HG02588 (cell line): ENCODE results near the gene TEX14.

ENCODE experiments used
- ATAC-seq: cut with Tn5 transposase; IDR thresholded peaks from one replicate; pipeline ENCODE4 v1.9.1; 2021; ENCODE audit warnings: mild to moderate bottlenecking, moderate library complexity; ENCODE audit not compliant: unreplicated experiment

The TEX14 gene, protein sequence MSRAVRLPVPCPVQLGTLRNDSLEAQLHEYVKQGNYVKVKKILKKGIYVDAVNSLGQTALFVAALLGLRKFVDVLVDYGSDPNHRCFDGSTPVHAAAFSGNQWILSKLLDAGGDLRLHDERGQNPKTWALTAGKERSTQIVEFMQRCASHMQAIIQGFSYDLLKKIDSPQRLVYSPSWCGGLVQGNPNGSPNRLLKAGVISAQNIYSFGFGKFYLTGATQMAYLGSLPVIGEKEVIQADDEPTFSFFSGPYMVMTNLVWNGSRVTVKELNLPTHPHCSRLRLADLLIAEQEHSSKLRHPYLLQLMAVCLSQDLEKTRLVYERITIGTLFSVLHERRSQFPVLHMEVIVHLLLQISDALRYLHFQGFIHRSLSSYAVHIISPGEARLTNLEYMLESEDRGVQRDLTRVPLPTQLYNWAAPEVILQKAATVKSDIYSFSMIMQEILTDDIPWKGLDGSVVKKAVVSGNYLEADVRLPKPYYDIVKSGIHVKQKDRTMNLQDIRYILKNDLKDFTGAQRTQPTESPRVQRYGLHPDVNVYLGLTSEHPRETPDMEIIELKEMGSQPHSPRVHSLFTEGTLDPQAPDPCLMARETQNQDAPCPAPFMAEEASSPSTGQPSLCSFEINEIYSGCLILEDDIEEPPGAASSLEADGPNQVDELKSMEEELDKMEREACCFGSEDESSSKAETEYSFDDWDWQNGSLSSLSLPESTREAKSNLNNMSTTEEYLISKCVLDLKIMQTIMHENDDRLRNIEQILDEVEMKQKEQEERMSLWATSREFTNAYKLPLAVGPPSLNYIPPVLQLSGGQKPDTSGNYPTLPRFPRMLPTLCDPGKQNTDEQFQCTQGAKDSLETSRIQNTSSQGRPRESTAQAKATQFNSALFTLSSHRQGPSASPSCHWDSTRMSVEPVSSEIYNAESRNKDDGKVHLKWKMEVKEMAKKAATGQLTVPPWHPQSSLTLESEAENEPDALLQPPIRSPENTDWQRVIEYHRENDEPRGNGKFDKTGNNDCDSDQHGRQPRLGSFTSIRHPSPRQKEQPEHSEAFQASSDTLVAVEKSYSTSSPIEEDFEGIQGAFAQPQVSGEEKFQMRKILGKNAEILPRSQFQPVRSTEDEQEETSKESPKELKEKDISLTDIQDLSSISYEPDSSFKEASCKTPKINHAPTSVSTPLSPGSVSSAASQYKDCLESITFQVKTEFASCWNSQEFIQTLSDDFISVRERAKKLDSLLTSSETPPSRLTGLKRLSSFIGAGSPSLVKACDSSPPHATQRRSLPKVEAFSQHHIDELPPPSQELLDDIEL (N-terminal part only)

DNA sequence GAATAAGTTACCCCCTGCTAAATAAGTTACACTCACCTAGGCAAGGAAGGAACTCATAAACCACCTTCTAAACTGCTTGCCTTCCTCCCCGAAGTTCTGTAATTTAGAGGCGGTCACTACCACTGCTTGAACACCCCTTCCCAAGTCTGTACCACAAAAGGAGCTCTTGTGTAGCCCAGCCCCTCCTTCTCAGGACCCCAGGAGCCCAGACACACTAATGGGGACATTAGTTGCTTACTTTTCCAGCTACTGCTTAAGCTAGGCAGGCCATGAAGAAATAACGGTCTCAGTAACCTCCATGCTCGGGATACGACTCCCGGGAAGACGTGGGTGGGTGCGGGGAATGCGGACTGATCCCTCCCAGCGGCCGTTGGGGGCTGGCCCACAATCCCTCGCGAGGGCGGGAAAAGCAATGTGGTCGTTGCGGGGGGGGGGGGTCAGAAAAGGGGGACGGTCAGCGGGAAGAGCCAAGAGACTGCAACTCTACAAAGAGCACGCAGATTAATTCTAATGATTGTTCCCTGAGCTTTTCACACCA lies at the start of gene TEX14:
Gene TEX14, minus strand, starts transcription at position 345 of the 538 bp plus-strand sequence. CDS start 40,044 bp downstream, outside the sequence.
- ATAC-seq = no peak

DNA sequence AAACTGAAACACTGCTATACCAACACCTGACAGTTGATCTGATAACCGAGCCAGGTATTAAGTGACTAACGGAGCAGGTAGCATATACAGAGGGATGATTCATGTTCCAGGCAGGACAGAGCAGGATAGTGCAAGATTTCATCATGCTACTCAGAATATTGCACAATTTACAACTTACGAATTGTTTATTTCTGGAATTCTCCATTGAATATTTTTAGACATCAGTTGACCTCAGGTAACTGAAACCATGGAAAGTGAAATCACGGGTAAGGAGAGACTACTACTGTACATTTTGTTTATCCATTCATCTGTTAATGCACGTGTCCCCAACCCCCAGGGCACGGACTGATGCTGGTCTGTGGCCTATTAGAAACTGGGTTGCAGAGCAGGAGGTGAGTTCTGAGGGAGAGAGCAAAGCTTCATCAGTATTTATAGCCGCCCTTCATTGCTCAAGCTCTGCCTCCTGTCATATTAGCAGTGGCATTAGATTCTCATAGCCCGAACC lies 49.3 kb upstream of the TEX14 start:
- no peak for ATAC-seq

DNA sequence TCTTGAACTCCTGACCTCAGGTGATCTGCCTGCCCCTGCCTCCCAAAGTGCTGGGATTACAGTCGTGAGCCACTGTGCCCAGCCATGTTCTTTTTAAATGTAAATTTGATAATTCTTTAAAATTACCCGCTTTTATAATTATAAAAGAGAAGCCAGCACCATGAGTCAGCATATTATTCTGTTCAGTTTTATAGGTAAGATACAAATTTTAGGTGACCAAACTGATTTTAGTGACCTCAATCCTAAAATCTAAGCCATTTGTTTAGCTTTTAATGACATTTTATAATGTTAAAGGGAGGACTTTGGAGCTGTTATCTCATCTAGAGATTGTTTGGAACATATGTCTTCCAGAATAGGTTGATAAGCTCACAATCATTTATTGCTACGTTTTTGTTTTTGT lies 43.0 kb upstream of the TEX14 start:
- no peak for ATAC-seq

DNA sequence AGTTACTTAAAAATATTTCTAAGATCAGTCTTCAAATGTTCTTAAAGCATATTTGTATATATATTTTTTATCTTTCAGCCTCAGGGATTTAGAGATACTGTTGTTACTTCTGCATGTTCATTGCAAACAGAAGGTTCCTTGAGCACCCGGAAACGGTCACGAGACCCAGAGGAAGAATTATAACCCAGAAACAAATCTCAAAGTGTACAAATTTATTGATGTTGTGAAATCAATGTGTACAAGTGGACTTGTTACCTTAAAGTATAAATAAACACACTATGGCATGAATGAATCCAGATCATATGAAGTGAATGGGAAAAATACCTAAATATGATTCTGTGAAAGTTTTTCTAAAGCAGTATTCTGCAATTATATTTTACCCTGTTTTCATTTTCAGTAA lies 42.2 kb upstream of the TEX14 start:
- no peak for ATAC-seq

DNA sequence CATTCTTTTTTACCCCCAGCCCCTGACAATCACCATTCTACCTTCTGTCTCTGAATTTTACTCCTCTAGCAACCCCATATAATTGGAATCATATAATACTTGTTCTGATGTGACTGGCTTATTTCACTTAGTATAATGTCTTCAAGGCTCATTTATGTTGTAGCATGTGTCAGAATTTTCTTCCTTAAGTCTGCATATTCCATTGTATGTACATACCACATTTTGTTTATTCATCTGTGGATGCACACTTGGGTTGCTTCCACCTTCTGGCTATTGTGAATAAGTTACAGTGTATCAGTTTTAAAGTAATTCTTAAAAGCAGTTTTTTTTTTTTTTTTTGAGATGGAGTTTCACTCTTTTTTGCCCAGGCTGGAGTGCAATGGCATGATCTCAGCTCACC lies 39.1 kb upstream of the TEX14 start:
- ATAC-seq = no peak

DNA sequence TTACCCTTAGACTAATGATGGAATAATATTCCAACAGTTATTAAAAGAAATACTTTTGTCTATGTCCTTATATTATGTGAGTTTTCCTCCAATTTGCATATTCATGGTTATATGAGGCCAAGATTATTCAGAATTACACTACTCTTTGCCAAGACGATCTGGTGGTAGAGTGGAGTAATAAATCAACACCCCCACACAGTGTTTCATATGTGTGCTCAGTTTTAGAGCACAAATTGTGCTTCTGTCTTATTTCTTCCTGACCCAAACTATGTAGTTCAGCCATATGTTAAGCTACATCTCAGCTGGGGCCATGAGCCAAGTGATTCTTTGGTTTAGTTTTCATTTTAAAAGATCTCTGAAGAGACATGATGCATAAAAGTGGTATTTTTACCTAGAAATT lies 37.0 kb upstream of the TEX14 start:
- ATAC-seq = no peak

DNA sequence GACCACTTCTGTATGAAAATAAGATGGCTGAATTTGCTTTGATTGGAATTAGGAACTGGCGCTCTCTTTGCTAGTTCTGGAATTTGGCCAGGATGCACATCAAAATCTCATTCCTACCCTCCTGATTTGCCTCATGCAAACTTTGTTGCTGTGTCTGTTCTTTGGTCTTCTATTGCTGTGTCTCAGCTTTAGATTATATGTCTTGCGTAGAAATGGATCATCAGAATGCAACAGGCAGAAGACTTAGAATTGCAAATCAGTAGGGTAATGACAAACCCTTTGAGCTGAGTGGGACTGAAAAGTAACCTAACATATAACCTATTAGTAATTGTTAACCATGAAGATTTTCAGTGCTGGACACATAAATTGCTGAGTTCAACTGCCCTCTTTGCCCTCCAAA lies 30.9 kb upstream of the TEX14 start:
- ATAC-seq = no peak

DNA sequence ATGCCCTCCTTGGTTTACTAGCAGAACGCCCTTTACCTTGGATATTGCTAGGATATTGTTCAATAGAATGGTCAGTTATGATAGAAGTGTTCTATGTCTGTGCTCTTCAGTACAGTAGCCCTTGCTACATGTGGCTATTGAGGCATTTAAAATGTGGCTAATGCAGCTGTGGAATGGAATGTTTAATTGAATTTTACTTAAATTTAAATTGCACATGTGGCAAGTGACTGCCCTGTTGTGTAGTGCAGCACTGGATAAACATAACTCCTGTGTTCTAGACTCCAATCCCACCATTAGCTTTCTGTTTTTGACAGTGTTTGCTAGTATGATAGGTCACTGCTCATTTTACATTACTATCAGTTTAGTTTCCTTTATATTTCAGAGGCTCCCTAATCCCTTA lies 30.4 kb upstream of the TEX14 start:
- ATAC-seq = no peak

DNA sequence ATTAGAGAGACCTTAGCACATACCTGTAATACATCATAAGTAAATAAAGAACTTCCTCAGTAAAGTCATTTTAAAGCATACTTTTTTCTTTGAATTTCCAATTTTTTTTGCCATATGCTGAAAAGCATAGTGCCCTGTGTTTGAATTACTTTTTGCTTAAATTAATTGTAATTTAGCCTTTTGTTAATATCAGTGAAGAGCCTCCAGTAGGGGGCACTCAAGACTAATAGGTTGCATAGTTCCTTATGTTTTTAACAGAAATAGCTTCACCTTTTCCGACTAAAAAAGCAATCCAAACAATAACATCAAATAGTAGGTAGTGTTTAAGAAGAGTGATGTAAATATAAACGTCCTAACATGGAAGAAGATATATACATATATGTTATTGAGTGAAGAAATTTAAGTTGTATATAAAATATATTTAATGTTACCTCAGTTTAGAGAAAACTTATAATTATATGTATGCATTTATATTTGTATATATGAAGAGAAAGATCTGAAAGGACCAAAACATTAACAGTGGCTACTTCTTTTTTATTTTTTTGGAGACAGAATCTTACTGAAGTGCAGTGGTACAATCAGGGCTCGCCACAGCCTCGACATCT lies 19.2 kb upstream of the TEX14 start:
- no peak for ATAC-seq

DNA sequence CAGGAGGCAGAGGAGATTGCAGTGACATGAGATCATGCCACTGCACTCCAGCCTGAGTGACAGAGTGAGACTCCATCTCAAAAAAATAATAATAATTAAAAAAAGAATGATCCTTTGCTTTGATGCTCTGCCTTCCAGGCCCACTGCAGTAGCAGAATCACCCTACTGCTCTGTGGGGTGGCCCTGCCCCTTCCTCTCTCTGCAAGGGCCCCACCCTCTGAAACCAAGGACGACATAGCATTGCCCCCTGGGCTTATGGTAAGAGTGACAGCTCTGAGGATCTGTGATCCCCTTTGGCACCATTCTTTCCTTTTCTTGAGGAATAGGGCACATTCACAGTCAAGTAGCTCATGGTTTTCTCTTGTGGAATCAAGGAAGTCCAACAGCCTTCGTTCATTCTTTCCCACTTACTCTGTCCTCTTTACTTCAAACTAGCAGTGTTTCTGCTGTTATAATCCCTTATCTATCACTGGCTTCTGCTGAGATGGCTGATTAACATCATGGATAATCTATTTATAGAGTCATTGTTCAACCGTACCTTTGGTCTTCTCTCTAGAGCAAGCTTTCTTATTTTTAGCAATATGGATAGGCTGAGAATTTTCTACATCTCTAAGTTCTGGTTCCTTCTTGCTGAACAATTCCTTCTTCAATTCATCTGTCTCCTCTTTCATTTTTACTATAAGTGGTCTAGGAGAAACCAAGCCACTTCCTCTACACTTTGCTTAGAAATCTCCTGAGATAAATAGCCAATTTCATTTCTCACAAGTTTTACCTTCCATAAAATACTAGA lies 14.7 kb upstream of the TEX14 start:
- ATAC-seq = no peak

DNA sequence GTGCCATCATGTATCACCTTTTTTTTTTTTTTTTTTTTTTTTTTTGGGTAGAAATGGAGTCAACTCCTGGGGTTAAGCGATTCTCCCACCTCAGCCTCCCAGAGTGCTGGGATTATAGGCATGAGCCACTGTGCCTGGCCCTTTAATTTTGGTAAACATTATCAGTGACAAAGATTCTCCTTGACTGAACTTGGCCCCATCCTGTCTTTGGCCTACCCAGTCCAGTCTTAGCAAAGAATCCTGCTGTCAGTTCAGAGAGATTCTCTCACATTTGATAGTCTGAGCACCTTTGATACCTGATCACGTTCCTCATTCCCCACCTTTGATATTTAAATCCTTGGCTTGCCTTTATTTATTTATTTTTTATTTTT lies 12.1 kb upstream of the TEX14 start:
- no peak for ATAC-seq

DNA sequence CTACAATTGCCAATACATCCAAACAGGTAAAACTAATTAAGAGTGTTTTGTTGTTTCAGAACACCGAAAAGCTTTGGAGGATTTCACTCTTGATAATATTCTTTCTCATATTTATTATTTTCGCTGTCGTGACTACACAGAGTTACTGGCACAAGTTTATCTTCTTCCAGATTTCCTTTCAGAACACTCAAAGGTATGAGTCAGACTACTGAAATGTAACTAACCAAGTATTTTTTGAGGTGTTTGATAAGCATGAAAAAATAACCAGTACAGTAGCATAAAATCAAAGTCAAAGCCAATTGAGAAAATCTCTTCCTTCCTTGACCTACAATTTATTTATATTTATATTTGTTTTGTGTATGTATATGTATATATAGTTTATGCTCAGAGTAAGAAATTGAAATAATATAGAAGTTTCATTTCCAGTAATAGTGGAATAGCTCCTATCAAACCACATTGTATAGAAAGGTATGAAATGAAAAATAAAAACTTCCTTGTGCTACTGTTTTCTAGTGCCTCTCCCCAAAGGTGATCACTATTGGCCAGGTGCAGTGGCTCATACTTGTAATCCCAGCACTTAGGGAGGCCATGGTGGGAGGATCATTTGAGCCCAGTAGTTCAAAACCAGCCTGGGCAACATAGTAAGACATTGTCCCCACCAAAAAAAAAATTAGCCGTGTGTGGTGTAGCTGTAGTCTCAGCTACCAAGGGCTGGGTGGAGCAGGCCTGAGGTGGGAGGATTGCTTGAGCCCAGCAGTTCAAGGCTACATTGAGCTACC lies 11.5 kb upstream of the TEX14 start:
- no peak for ATAC-seq

DNA sequence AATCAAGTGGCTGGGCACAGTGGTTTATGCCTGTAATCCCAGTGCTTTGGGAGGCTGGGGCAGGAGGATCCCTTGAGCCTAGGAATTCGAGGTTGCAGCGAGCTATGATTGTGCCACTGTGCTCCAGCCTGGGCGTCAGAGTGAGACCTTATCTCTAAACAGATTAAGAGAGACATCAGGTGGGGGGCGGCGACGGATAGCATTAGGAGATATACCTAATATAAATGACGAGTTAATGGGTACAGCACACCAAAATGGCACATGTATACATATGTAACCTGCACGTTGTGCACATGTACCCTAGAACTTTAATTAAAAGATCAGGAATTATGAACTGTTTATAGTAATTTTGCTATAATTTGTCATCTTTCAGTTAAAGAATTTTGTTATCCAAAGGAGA lies 10.9 kb upstream of the TEX14 start:
- no peak for ATAC-seq

DNA sequence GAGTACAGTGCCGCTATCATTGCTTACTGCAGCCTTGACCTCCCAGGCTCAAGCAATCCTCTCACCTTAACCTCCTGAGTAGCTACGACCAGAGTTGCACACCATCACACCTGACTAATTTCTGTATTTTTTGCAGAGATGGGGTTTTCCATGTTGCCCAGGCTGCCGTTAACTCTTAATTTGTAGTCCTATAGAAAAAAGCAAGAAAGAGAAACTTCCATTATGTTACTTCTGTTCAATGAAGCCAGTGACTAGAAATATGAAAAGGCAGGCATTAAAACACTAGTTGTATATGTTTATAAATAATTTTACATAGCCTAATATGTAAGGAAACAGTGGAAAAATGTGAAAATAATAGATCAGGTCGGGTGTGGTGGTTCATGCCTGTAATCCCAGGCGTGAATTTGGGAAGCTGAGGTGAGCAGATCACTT lies 10.2 kb upstream of the TEX14 start:
- ATAC-seq = no peak

DNA sequence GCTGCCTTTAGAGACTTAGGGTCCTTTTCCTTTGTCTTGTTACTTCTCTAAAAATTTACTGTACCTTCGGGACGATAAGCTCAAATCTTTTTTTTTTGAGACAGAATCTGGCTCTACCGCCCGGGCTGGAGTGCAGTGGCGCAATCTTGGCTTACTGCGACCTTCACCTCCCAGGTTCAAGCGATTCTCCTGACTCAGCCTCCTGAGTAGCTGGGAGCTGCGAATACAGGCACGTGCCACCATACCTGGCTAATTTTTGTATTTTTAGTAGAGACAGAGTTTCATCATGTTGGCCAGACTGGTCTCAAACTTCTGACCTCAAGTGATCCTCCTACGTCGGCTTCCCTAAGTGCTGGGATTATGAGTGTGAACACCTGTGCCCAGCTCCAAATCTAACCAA lies 7.9 kb upstream of the TEX14 start:
- no peak for ATAC-seq

DNA sequence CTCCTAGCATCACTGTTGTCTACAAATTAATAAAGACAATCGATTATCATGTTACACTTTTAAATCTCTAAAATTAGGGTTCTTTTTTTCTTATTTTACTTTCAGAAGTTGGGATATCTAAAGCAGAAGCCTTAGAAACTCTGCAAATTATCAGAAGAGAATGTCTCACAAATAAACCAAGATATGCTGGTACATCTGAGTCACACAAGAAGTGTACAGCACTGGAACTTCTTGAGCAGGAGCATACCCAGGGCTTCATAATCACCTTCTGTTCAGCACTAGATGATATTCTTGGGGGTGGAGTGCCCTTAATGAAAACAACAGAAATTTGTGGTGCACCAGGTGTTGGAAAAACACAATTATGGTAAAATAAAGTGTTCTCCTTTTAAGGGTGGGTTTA lies 3.0 kb upstream of the TEX14 start:
- ATAC-seq = no peak

DNA sequence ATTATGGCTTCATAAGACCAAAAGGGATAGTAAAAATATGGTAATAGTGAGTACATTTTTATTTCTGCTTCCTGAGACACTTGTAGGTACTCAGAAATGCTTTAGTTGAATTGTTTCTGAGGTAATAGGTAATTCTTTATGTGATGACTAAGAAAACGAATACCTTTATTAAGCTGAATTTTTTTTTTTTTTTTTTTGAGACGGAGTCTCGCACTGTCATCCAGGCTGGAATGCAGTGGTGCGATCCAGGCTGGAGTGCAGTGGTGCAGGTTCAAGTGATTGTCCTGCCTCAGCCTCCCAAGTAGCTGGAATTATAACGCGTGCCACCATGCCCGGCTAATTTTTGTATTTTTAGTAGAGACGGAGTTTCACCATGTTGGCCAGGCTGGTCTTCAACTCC lies 2.5 kb upstream of the TEX14 start:
- no peak for ATAC-seq

DNA sequence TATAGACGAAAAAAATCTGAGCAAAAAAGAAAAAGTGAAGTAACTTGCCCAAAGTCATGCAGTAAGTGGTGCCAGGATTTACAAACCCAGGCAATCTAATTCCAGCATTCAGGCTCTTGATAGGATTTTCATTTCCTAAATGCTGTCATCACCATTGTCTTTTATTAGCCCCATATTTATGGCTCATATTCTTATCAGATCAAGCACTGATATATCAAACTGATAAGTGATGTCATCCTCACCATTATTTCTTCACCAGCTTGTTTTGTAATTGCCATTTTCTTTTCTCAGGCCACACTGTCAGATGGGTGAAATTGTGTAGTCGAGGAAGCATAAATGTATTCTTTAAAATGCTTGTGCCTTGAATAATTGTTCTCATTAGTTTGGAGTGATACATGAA lies 1.9 kb upstream of the TEX14 start:
- no peak for ATAC-seq

DNA sequence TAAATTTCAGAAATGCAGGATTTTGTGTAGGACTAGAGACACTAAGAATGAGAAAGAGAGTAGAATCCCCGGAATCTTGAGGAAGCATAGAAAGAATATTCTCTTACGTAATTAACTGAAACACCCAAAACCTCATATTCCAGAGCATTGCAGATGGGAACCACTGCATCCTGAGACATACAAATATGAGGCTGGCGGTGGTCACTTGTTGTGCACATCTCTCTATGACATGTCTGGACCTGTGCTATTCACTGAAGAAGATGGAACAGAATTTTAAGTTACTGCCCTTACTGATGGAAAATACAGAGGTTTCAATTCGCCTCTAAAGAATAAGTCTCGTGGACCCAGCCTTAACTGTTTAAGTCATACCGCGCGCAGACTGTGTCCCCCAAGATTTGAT lies 1.4 kb upstream of the TEX14 start:
- no peak for ATAC-seq
